PC-9 (cell line): ENCODE measurements around the gene SEMA3B. TPM values are rescaled to one million over a fixed set of nuclear protein-coding genes. Genes with fewer than 3 reads are reported as not detected.
A peak's percentile ranks its signal among the peaks of the same experiment; 100 is the strongest.

Experiments
- BruUV-seq: library from RNA; stranded (reverse); fragments of 400-500 nt; replicated peaks from 2 replicates; lab custom pipeline; 2021; lab: Mats Ljungman, UMichigan
- CTCF ChIA-PET: fragments of 300-600 bp; sonication (Branson Sonifier 250); formaldehyde crosslinking; loops from one replicate; lab custom pipeline; 2022; ENCODE audit warnings: antibody characterized with exemption; lab: Charles Lee
- POLR2A ChIA-PET: fragments of 300-600 bp; sonication (Branson Sonifier 250); formaldehyde crosslinking; loops from one replicate; lab custom pipeline; 2022; ENCODE audit warnings: antibody characterized with exemption; ENCODE audit not compliant: unreplicated experiment; lab: Charles Lee
- DNase-seq, 2 experiments: peaks; one replicate each; pipeline versions ENCODE4 v3.0.0 to v3.0.0-alpha.2; 2015 to 2022; ENCODE audit warnings: mixed read lengths in 1 of 2
- H2AFZ ChIP-seq: fragments of 200-600 bp; sonication (generic); 2 replicates; pipeline ENCODE4 v1.8.1; 2017; ENCODE audit warnings: antibody characterized with exemption
- H3F3A ChIP-seq: fragments of 200-600 bp; sonication (generic); 2 replicates; pipeline ENCODE4 v1.8.1; 2017; ENCODE audit warnings: antibody characterized with exemption, mild to moderate bottlenecking, low read depth; ENCODE audit not compliant: insufficient read depth
- H3K27ac ChIP-seq: fragments of 200-600 bp; sonication (generic); 2 replicates; pipeline ENCODE4 v1.6.1; 2016; ENCODE audit warnings: mixed run types
- H3K27me3 ChIP-seq: fragments of 200-600 bp; sonication (generic); 2 replicates; pipeline ENCODE4 v1.6.1; 2016; ENCODE audit warnings: low read depth, mixed run types; ENCODE audit not compliant: insufficient read depth
- H3K36me3 ChIP-seq: fragments of 200-600 bp; sonication (generic); 2 replicates; pipeline ENCODE4 v1.6.1; 2016; ENCODE audit warnings: low read depth, mixed run types
- H3K4me1 ChIP-seq: fragments of 200-600 bp; sonication (generic); replicated peaks from 2 replicates; pipeline ENCODE4 v1.6.1; 2016; ENCODE audit warnings: mixed run types; ENCODE audit not compliant: insufficient read depth
- H3K4me2 ChIP-seq: fragments of 200-600 bp; sonication (generic); 2 replicates; pipeline ENCODE4 v1.6.1; 2017; ENCODE audit warnings: mixed run types
- H3K4me3 ChIP-seq: fragments of 200-600 bp; sonication (generic); 2 replicates; pipeline ENCODE4 v1.6.1; 2016; ENCODE audit warnings: mixed run types
- H3K79me2 ChIP-seq: fragments of 200-600 bp; sonication (generic); 2 replicates; pipeline ENCODE4 v1.6.1; 2017; ENCODE audit warnings: low read depth, mixed run types
- H3K9me2 ChIP-seq: fragments of 200-600 bp; sonication (generic); 2 replicates; pipeline ENCODE4 v1.8.1; 2017; ENCODE audit warnings: mild to moderate bottlenecking; ENCODE audit not compliant: insufficient read depth
- H3K9me3 ChIP-seq: fragments of 200-600 bp; sonication (generic); 2 replicates; pipeline ENCODE4 v1.8.1; 2016; ENCODE audit warnings: low read depth; ENCODE audit not compliant: insufficient read depth
- H4K20me1 ChIP-seq: fragments of 200-600 bp; sonication (generic); 2 replicates; pipeline ENCODE4 v1.8.1; 2017; ENCODE audit not compliant: insufficient read depth
- EZH2 ChIP-seq: fragments of 200-600 bp; sonication (generic); IDR thresholded peaks from 2 replicates; pipeline ENCODE4 v1.8.0; 2017; ENCODE audit warnings: antibody characterized with exemption, low read depth
- intact Hi-C: fragments of 100-400 bp; cut with micrococcal nuclease; formaldehyde crosslinking; loops from one replicate; pipeline ENCODE4 v1.10.0; 2022; ENCODE audit not compliant: unreplicated experiment
- total RNA-seq: library from RNA; stranded (reverse); gene quantifications from 2 replicates; pipeline ENCODE4 v1.2.3, GENCODE V29; 2021
- TF ChIP-seq, protein P1 (sequence below): fragments of 200-600 bp; sonication (generic); conservative IDR thresholded peaks from 2 replicates; pipeline ENCODE4 v1.6.1; 2017; ENCODE audit warnings: mixed run types, antibody characterized with exemption, mild to moderate bottlenecking, moderate library complexity

SEMA3B gene
- total RNA-seq, 1 experiment from 2014 or later = 52.4 TPM

DNA sequence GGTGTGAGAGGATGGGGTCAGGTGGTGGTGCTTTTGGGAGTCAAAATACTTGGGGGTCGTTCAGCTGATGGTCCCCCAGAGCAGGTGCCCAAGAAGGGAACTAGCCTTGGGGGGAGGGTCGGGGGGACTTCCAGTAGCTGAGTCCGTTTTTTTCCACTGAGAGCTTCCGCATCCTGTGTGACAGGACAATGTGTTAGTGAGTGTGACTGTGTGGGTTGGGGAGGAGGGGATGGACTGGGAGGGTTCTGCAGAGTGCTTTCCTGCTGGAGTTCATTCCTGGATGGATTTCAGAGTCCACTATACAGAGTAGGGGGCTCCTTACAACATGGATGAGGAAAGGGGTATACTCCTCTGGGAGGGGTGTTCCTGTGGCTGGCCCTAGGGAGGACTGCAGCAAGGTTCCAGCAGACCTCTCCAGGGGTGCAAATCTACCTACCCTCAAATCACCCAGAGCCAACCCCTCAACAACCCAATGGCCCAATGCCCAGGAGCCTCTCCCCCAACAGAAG is 54.2 kb downstream of the SEMA3B start:
- Histone ChIP-seq H3K79me2 (peaks cover 41% of the 10 kb centered on the region), H3K4me3 (no peak overlapping the region), H3K27ac (no peak overlapping the region), H3K27me3 (no peaks in the 10 kb centered on the region), H3K4me1 (peaks cover 18% of the 10 kb centered on the region), H2AFZ (no peak overlapping the region), H3K4me2 (no peak overlapping the region), H3K9me3 (no peaks in the 10 kb centered on the region), H4K20me1 (peaks cover 4% of the 10 kb centered on the region; the same call in 1 of the 2 replicates), H3K9me2 (no peaks in the 10 kb centered on the region), H3K36me3 (peaks cover 7% of the 10 kb centered on the region; the same call in 1 of the 2 replicates), H3F3A (peaks cover 14% of the 10 kb centered on the region; the same call in 1 of the 2 replicates)
- ChIA-PET POLR2A (interaction anchor here (0.5 kb wide), 1 partner anchor 24 kb away, joined by 14 read pairs; no protein-coding TSS in a partner anchor), CTCF (interaction anchor here (1.1 kb wide), 1 partner anchor 51 kb away, joined by 7 read pairs; no protein-coding TSS in a partner anchor)
- BruUV-seq = no TSS peak
- no peak for TF ChIP-seq EZH2
- TF ChIP-seq, protein P1, sequence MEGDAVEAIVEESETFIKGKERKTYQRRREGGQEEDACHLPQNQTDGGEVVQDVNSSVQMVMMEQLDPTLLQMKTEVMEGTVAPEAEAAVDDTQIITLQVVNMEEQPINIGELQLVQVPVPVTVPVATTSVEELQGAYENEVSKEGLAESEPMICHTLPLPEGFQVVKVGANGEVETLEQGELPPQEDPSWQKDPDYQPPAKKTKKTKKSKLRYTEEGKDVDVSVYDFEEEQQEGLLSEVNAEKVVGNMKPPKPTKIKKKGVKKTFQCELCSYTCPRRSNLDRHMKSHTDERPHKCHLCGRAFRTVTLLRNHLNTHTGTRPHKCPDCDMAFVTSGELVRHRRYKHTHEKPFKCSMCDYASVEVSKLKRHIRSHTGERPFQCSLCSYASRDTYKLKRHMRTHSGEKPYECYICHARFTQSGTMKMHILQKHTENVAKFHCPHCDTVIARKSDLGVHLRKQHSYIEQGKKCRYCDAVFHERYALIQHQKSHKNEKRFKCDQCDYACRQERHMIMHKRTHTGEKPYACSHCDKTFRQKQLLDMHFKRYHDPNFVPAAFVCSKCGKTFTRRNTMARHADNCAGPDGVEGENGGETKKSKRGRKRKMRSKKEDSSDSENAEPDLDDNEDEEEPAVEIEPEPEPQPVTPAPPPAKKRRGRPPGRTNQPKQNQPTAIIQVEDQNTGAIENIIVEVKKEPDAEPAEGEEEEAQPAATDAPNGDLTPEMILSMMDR = no peak
- intact Hi-C loops = no loop called here
- DNase-seq = no peak

DNA sequence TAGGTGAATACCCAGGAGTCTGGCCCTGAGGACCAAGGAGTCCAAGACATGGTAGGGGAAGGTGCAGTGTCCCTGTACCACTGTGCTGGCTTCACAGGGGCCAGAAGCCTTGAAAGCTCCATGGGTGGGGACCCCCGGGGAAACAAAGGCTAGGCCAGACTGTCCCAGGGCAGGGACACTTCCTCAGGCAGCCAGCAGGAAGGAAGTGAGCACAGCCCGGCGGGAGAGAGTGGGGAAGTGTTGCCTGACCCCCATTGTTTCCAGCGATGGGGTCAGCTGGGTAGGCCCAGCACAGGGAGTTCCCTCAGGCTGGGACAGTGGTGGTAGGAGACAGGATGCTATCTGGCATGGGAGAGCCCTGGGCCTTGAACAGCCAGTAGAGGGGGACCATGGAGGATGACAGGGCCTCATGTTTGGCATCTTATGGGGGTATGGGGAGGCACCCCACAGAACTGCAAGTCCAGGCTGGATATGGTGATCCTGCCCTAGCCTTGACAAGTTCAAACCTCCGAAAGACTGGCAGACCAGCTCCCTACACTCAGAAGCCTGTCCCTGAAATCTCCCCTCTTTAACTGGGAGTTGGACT is 54.8 kb downstream of the SEMA3B start:
- Histone ChIP-seq H3K79me2 (peaks cover 38% of the 10 kb centered on the region), H3K9me2 (no peaks in the 10 kb centered on the region), H3K4me1 (peaks cover 16% of the 10 kb centered on the region), H3K27ac (no peak overlapping the region), H3K9me3 (no peaks in the 10 kb centered on the region), H3K36me3 (peaks cover 7% of the 10 kb centered on the region; the same call in 1 of the 2 replicates), H4K20me1 (peaks cover 4% of the 10 kb centered on the region; the same call in 1 of the 2 replicates), H3K4me2 (no peak overlapping the region), H3K27me3 (no peaks in the 10 kb centered on the region), H3K4me3 (no peak overlapping the region), H2AFZ (no peak overlapping the region), H3F3A (peaks cover 14% of the 10 kb centered on the region)
- no TSS peak for BruUV-seq
- TF ChIP-seq, protein P1 = no peak
- no peak for TF ChIP-seq EZH2
- ChIA-PET CTCF (interaction anchor here (0.5 to 1.6 kb wide), 5 partner anchors 20 to 97 kb away, joined by 3 to 10 read pairs (median 4); partner anchors contain the start of gene HYAL1), POLR2A (interaction anchor here (0.5 to 0.6 kb wide), 2 partner anchors 24 to 30 kb away, joined by 5 to 14 read pairs; no protein-coding TSS in a partner anchor)
- intact Hi-C loops = loop anchor here (1.0 kb wide), 3 partner anchors 49 to 96 kb away; no protein-coding TSS in a partner anchor
- no peak for DNase-seq

DNA sequence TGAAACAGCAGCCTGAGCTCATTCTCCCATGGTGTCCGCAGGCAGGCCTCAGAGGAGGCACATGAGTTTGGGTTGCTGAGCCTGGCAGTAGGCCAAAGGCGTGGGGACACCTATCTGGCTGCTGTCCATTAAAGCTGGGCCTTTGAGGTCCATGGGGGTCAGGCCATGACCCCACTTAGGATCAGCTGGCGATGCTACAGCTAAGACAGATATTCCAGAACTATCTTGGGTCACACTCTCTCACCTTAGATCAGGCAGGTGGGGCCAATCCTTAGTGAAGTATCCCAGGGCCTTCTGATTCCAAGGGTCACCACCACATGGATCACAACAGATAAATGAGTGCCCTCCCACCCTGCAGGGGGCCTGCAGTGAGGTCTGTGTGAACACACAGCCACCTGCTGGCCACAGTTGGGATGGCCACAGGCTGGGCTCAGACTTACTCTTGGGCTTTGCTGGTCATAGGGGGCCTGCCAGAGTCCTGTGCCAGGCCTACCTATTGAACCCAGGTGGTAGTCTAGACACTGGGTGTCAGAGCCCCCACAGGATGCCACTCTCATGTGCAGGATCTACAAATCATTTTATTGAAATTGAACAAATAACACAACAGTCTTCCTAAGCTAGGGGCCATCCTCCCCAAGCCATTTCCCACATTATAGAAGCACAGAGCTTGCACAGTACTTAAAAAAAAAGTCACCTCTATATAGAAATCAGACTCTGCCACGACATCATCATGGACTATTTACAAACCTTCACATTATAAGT is 55.6 kb downstream of the SEMA3B start:
- H3K79me2 ChIP-seq = peaks cover 30% of the 10 kb centered on the region
- no peak overlapping the region for H3K27ac ChIP-seq
- POLR2A ChIA-PET = interaction anchor here (0.5 to 0.6 kb wide), 2 partner anchors 11 to 48 kb away, joined by 5 to 12 read pairs; no protein-coding TSS in a partner anchor

More for the DNA sequence above, 55.6 kb downstream of the SEMA3B start:
- Histone ChIP-seq H3K9me3 (no peaks in the 10 kb centered on the region), H3K4me3 (no peak overlapping the region), H3K9me2 (no peaks in the 10 kb centered on the region), H3K27me3 (no peaks in the 10 kb centered on the region), H4K20me1 (peaks cover 4% of the 10 kb centered on the region; the same call in 1 of the 2 replicates), H3K36me3 (peaks cover 1% of the 10 kb centered on the region; the same call in 1 of the 2 replicates), H3F3A (peaks cover 15% of the 10 kb centered on the region), H2AFZ (no peak overlapping the region), H3K4me2 (no peak overlapping the region), H3K4me1 (peaks cover 10% of the 10 kb centered on the region)
- no TSS peak for BruUV-seq
- DNase-seq = peak; percentile 45 to 68
- CTCF ChIA-PET = interaction anchor here (0.5 to 1.6 kb wide), 4 partner anchors 21 to 98 kb away, joined by 3 to 10 read pairs (median 4); partner anchors contain the start of gene HYAL1
- TF ChIP-seq, protein P1 = peak; percentile 88
- no peak for TF ChIP-seq EZH2
- intact Hi-C loops = loop anchor here (1.0 kb wide), 3 partner anchors 50 to 97 kb away; no protein-coding TSS in a partner anchor
